ENCODE results near the gene UBA1.

DNA sequence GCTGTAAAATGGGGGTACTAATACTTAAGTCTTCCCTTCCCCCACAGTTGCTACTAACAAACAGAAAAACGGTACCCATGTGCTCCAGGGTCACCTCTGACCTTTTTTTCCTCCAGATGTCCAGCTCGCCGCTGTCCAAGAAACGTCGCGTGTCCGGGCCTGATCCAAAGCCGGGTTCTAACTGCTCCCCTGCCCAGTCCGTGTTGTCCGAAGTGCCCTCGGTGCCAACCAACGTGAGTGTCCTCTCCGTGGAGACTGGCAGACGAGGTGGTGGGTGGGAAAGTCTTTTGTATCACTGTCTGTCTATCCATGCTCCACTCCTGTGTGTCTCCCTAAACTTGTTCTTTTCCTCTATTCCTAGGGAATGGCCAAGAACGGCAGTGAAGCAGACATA lies 5.1 kb downstream of the UBA1 start:
- no peak for TF ChIP-seq ZNF274 (IDR thresholded peaks at IDR 0.05; ENCODE audit: low read depth, low read length)
- no peak for TF ChIP-seq SUZ12 (IDR thresholded peaks at IDR 0.05; ENCODE audit: extremely low read depth, insufficient read depth, insufficient read length)
- no peak for TF ChIP-seq YY1 (IDR thresholded peaks at IDR 0.05; ENCODE audit: insufficient read depth, insufficient read length)

Data from NT2/D1 (cell line).